Measurements from ENCODE around the gene LITAF.

GRCh38 chr16:11561856-11562255, 24.9 kb downstream of the LITAF start:
- TF ChIP-seq, protein P1, sequence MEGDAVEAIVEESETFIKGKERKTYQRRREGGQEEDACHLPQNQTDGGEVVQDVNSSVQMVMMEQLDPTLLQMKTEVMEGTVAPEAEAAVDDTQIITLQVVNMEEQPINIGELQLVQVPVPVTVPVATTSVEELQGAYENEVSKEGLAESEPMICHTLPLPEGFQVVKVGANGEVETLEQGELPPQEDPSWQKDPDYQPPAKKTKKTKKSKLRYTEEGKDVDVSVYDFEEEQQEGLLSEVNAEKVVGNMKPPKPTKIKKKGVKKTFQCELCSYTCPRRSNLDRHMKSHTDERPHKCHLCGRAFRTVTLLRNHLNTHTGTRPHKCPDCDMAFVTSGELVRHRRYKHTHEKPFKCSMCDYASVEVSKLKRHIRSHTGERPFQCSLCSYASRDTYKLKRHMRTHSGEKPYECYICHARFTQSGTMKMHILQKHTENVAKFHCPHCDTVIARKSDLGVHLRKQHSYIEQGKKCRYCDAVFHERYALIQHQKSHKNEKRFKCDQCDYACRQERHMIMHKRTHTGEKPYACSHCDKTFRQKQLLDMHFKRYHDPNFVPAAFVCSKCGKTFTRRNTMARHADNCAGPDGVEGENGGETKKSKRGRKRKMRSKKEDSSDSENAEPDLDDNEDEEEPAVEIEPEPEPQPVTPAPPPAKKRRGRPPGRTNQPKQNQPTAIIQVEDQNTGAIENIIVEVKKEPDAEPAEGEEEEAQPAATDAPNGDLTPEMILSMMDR (IDR thresholded peaks at IDR 0.05 in 2 of 3, conservative IDR thresholded peaks at IDR 0.05 in 1 of 3; ENCODE audit: borderline replicate concordance in 1 of 3, insufficient read depth in 1 of 3, low read depth in 2 of 3, low read length in 2 of 3): no peak
- TF ChIP-seq POLR2AphosphoS5 (IDR thresholded peaks at IDR 0.05; ENCODE audit: low read depth, low read length) (no peak), EZH2 (IDR thresholded peaks at IDR 0.05) (no peak), RAD21 (IDR thresholded peaks at IDR 0.05; ENCODE audit: low read depth) (no peak), SRF (IDR thresholded peaks at IDR 0.05; ENCODE audit: low read depth) (no peak), EGR1 (IDR thresholded peaks at IDR 0.05; ENCODE audit: low read depth) (no peak)

Measured in HCT116 (cell line).